ENCODE results near the gene LKAAEAR1. TPM values are rescaled to one million over a fixed set of nuclear protein-coding genes. Genes with fewer than 3 reads are reported as not detected.

Gene LKAAEAR1
- polyA plus RNA-seq, 1 donor (not counting 4 experiments of a cell fraction or from before 2014, with no cell fraction given) = not detected

DNA sequence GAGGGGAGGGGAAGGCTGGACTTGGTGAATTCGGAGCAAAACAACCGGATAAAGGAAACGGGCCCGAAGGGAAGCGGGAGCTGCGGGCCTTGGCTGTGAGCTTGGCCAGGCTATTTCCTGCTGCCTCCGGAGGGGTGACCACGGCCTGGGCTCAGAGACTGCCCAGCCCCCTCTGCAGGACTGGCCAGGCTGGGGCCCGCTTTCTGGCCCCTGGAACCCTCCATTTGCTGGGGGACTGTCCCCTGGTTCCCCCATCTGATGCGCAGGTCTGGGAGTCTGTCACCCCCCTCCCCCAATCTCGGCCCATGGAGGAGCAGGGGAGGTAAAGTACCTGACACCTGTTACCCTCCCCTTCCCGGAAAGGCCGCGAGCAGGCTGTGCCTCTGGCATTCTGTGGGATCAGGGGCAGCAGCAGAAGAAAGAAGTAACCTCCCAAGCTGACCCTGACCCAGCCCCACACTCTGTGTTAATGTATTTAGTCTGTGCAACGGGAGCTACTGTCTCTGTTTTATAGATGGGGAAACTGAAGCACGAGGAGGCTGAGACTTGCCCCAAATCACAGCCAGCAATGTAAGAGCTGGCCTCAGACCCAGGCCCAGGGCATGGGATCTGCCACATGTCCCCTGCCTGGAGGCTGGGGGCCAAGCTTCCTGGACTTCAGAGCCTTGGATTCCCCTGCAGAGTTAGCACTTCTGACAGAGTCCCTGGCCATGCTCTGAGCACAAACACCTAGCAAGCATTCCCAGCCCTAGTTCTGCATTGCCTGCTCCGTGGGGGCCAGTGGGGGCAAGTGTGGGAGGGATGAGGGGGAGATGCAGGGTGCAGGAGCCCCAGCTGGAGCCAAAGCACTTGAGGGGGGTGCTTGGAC, 44.7 kb downstream of the LKAAEAR1 start:
- dilution Hi-C loops (cut with MboI; ENCODE audit: extremely low pct_ligation_motif_present, low sequenced_read_pairs) = no loop called here
- no peak overlapping the region for H3K9ac ChIP-seq (ENCODE audit: control insufficient read depth, extremely low read depth, insufficient read depth, low read length)

DNA sequence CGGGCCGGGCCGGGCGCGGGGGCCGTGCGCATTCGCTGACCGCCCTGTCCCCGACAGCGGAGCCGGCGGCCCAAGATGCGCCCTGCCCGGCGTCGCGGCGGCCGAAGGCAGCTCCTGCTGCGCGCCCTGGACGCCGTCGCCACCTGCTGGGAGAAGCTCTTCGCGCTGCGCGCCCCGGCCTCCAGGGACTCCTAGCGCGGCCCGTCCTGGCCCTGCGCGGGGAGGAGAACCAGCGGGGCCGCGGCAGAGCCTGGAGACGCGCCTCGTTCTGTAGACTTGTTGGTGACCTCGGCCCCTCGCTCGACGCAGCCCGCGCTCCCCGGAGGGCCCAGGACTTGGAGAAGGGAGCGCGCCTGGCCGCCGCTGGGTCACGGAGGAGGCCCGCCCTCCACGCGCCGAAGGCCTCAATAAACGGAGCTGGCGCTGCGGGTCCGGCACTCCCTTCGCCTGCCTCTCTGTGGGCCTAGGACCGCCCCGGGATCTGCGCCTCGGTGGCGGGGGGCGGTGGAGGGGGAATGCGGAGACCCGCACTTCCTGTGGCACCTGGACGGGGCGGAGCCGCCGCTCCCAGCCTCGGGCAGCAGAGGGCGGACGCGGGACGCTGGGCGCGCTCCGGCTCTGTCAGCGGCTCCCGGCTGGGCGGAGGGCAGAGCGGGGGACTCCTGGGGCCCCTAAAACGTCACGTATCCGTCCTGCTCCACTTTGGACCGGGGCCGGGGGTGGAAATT, 45.5 kb downstream of the LKAAEAR1 start:
- H3K9ac ChIP-seq (ENCODE audit: control insufficient read depth, extremely low read depth, insufficient read depth, low read length) = peak overlapping the region; percentile 44
- peaks cover 0 to 6% of the 10 kb centered on the region in 2 experiments for H3K36me3 ChIP-seq (ENCODE audit: control insufficient read depth in 2 of 2, extremely low read depth in 1 of 2, insufficient read depth in 2 of 2, low read length in 2 of 2)
- H3K27ac ChIP-seq (ENCODE audit: control insufficient read depth, insufficient read depth, low read length) = no peak overlapping the region
- H4K20me1 ChIP-seq (ENCODE audit: control insufficient read depth, extremely low read depth, insufficient read depth, low read length) = no peaks in the 10 kb centered on the region
- H3K27me3 ChIP-seq (ENCODE audit: control insufficient read depth, extremely low read depth, insufficient read depth, low read length) = peaks cover 32% of the 10 kb centered on the region
- FAIRE-seq = no peak
- DNase-seq (ENCODE audit: low read depth, low spot score) = no peak
- dilution Hi-C loops (cut with MboI; ENCODE audit: extremely low pct_ligation_motif_present, low sequenced_read_pairs) = no loop called here
- H3K79me2 ChIP-seq (ENCODE audit: control insufficient read depth, insufficient read depth, low read length) = no peaks in the 10 kb centered on the region
- H3K9me3 ChIP-seq (ENCODE audit: control insufficient read depth, low read depth, low read length) = no peaks in the 10 kb centered on the region
- TF ChIP-seq EZH2 (IDR thresholded peaks at IDR 0.05; ENCODE audit: low read length) = peak; percentile 34
- TF ChIP-seq, protein P1, sequence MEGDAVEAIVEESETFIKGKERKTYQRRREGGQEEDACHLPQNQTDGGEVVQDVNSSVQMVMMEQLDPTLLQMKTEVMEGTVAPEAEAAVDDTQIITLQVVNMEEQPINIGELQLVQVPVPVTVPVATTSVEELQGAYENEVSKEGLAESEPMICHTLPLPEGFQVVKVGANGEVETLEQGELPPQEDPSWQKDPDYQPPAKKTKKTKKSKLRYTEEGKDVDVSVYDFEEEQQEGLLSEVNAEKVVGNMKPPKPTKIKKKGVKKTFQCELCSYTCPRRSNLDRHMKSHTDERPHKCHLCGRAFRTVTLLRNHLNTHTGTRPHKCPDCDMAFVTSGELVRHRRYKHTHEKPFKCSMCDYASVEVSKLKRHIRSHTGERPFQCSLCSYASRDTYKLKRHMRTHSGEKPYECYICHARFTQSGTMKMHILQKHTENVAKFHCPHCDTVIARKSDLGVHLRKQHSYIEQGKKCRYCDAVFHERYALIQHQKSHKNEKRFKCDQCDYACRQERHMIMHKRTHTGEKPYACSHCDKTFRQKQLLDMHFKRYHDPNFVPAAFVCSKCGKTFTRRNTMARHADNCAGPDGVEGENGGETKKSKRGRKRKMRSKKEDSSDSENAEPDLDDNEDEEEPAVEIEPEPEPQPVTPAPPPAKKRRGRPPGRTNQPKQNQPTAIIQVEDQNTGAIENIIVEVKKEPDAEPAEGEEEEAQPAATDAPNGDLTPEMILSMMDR (optimal IDR thresholded peaks at IDR 0.05 in 1 of 3, IDR thresholded peaks at IDR 0.05 in 1 of 3, conservative IDR thresholded peaks at IDR 0.05 in 1 of 3; ENCODE audit: extremely low read depth in 1 of 3, insufficient read depth in 2 of 3, low read length in 3 of 3) = peak; percentile 22 to 86 (median 72)
- peak overlapping the region; percentile 69 for H3K4me2 ChIP-seq (ENCODE audit: control insufficient read depth, extremely low read depth, insufficient read depth, low read depth, low read length)
- H3K4me3 ChIP-seq (ENCODE audit: control insufficient read depth in 2 of 3, extremely low read depth in 1 of 3, insufficient read depth in 2 of 3, low read depth in 1 of 3, low read length in 3 of 3) = peak overlapping the region; percentile 42 to 57 (median 56)
- H3K9me1 ChIP-seq (ENCODE audit: control insufficient read depth, extremely low read depth, insufficient read depth, low read length) = no peaks in the 10 kb centered on the region
- H3K4me1 ChIP-seq (ENCODE audit: control insufficient read depth, extremely low read depth, insufficient read depth, low read length) = peaks cover 5% of the 10 kb centered on the region
- peak overlapping the region; percentile 51 for H2AFZ ChIP-seq (ENCODE audit: control insufficient read depth, low read length)

More for the DNA sequence above, 44.7 kb downstream of the LKAAEAR1 start:
- Histone ChIP-seq H3K27me3 (ENCODE audit: control insufficient read depth, extremely low read depth, insufficient read depth, low read length) (peaks cover 32% of the 10 kb centered on the region), H3K27ac (ENCODE audit: control insufficient read depth, insufficient read depth, low read length) (no peak overlapping the region), H3K4me1 (ENCODE audit: control insufficient read depth, extremely low read depth, insufficient read depth, low read length) (peaks cover 9% of the 10 kb centered on the region), H3K4me2 (ENCODE audit: control insufficient read depth, extremely low read depth, insufficient read depth, low read depth, low read length) (peak overlapping the region; percentile 69), H3K9me3 (ENCODE audit: control insufficient read depth, low read depth, low read length) (no peaks in the 10 kb centered on the region), H3K9me1 (ENCODE audit: control insufficient read depth, extremely low read depth, insufficient read depth, low read length) (no peaks in the 10 kb centered on the region), H4K20me1 (ENCODE audit: control insufficient read depth, extremely low read depth, insufficient read depth, low read length) (no peaks in the 10 kb centered on the region), H3K79me2 (ENCODE audit: control insufficient read depth, insufficient read depth, low read length) (no peaks in the 10 kb centered on the region), H2AFZ (ENCODE audit: control insufficient read depth, low read length) (peak overlapping the region; percentile 51), H3K36me3 (ENCODE audit: control insufficient read depth in 2 of 2, extremely low read depth in 1 of 2, insufficient read depth in 2 of 2, low read length in 2 of 2) (peaks cover 0 to 5% of the 10 kb centered on the region in 2 experiments), H3K4me3 (ENCODE audit: control insufficient read depth in 2 of 3, extremely low read depth in 1 of 3, insufficient read depth in 2 of 3, low read depth in 1 of 3, low read length in 3 of 3) (peak overlapping the region in 2 of 3 experiments; percentile 42 to 57)
- FAIRE-seq = no peak
- TF ChIP-seq, protein P1 (optimal IDR thresholded peaks at IDR 0.05 in 1 of 3, IDR thresholded peaks at IDR 0.05 in 1 of 3, conservative IDR thresholded peaks at IDR 0.05 in 1 of 3; ENCODE audit: extremely low read depth in 1 of 3, insufficient read depth in 2 of 3, low read length in 3 of 3) = no peak
- TF ChIP-seq EZH2 (IDR thresholded peaks at IDR 0.05; ENCODE audit: low read length) = no peak
- DNase-seq (ENCODE audit: low read depth, low spot score) = no peak
